ENCODE data around the gene RAB3C.

Gene RAB3C

GRCh38 chr5:58887311-58887710 is 304.4 kb downstream of the RAB3C start:
- Histone ChIP-seq H3K9me3 (replicated peaks; ENCODE audit: insufficient read depth, low read length) (no peaks in the 10 kb centered on the region), H4K20me1 (ENCODE audit: insufficient read depth, low read length) (no peaks in the 10 kb centered on the region), H3K27me3 (replicated peaks; ENCODE audit: insufficient read depth, low read length) (no peaks in the 10 kb centered on the region), H2AFZ (ENCODE audit: low read length) (peak overlapping the region; percentile 74; the same call in 1 of the 2 replicates), H3K4me1 (ENCODE audit: low read length) (no peaks in the 10 kb centered on the region), H3K4me2 (ENCODE audit: low read depth, low read length) (peak overlapping the region; percentile 25; the same call in 1 of the 2 replicates), H3K36me3 (replicated peaks; ENCODE audit: insufficient read depth, low read length) (no peaks in the 10 kb centered on the region), H3K27ac (ENCODE audit: low read length) (no peak overlapping the region), H3K79me2 (ENCODE audit: low read length) (no peaks in the 10 kb centered on the region), H3K9ac (ENCODE audit: low read length) (no peak overlapping the region), H3F3A (ENCODE audit: insufficient read depth, low read length) (no peaks in the 10 kb centered on the region), H3K4me3 (ENCODE audit: low read length) (no peak overlapping the region), H3K9me2 (replicated peaks; ENCODE audit: insufficient read depth, low read length) (no peaks in the 10 kb centered on the region)
- no peak for DNase-seq
- TF ChIP-seq, protein P1, sequence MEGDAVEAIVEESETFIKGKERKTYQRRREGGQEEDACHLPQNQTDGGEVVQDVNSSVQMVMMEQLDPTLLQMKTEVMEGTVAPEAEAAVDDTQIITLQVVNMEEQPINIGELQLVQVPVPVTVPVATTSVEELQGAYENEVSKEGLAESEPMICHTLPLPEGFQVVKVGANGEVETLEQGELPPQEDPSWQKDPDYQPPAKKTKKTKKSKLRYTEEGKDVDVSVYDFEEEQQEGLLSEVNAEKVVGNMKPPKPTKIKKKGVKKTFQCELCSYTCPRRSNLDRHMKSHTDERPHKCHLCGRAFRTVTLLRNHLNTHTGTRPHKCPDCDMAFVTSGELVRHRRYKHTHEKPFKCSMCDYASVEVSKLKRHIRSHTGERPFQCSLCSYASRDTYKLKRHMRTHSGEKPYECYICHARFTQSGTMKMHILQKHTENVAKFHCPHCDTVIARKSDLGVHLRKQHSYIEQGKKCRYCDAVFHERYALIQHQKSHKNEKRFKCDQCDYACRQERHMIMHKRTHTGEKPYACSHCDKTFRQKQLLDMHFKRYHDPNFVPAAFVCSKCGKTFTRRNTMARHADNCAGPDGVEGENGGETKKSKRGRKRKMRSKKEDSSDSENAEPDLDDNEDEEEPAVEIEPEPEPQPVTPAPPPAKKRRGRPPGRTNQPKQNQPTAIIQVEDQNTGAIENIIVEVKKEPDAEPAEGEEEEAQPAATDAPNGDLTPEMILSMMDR (IDR thresholded peaks at IDR 0.05; ENCODE audit: low read length), result no peak
- TF ChIP-seq EZH2 (optimal IDR thresholded peaks at IDR 0.05; ENCODE audit: low read depth, low read length) (no peak), EZH2phosphoT487 (IDR thresholded peaks at IDR 0.05; ENCODE audit: low read length) (no peak)

- H3F3A ChIP-seq (ENCODE audit: insufficient read depth, low read length), result no peaks in the 10 kb centered on the region
- no peak overlapping the region for H2AFZ ChIP-seq (ENCODE audit: low read length)
- H3K9me2 ChIP-seq (replicated peaks; ENCODE audit: insufficient read depth, low read length), result no peaks in the 10 kb centered on the region
- H3K27ac ChIP-seq (ENCODE audit: low read length), result no peak overlapping the region
- H3K9me3 ChIP-seq (replicated peaks; ENCODE audit: insufficient read depth, low read length), result no peaks in the 10 kb centered on the region
- no peak for DNase-seq
- no peak overlapping the region for H3K4me3 ChIP-seq (ENCODE audit: low read length)
- H4K20me1 ChIP-seq (ENCODE audit: insufficient read depth, low read length), result no peaks in the 10 kb centered on the region
- no peak overlapping the region for H3K9ac ChIP-seq (ENCODE audit: low read length)
- H3K79me2 ChIP-seq (ENCODE audit: low read length), result no peaks in the 10 kb centered on the region
- H3K4me1 ChIP-seq (ENCODE audit: low read length), result no peaks in the 10 kb centered on the region
- TF ChIP-seq, protein P1 (IDR thresholded peaks at IDR 0.05; ENCODE audit: low read length), result no peak
- TF ChIP-seq EZH2 (optimal IDR thresholded peaks at IDR 0.05; ENCODE audit: low read depth, low read length) (no peak), EZH2phosphoT487 (IDR thresholded peaks at IDR 0.05; ENCODE audit: low read length) (no peak)
- H3K36me3 ChIP-seq (replicated peaks; ENCODE audit: insufficient read depth, low read length), result no peaks in the 10 kb centered on the region
- H3K27me3 ChIP-seq (replicated peaks; ENCODE audit: insufficient read depth, low read length), result no peaks in the 10 kb centered on the region
- H3K4me2 ChIP-seq (ENCODE audit: low read depth, low read length), result no peak overlapping the region
These were observed 305.0 kb downstream of the RAB3C start for GRCh38 chr5:58887721-58888409.

GRCh38 chr5:58890265-58890664 is 307.4 kb downstream of the RAB3C start:
- Histone ChIP-seq H3K27ac (ENCODE audit: low read length) (no peak overlapping the region), H3K4me1 (ENCODE audit: low read length) (no peaks in the 10 kb centered on the region), H3K9me2 (replicated peaks; ENCODE audit: insufficient read depth, low read length) (no peaks in the 10 kb centered on the region), H2AFZ (ENCODE audit: low read length) (no peak overlapping the region), H3F3A (ENCODE audit: insufficient read depth, low read length) (no peaks in the 10 kb centered on the region), H3K79me2 (ENCODE audit: low read length) (no peaks in the 10 kb centered on the region), H3K4me3 (ENCODE audit: low read length) (no peak overlapping the region), H3K9me3 (replicated peaks; ENCODE audit: insufficient read depth, low read length) (no peaks in the 10 kb centered on the region), H3K9ac (ENCODE audit: low read length) (no peak overlapping the region), H3K4me2 (ENCODE audit: low read depth, low read length) (no peak overlapping the region), H3K27me3 (replicated peaks; ENCODE audit: insufficient read depth, low read length) (no peaks in the 10 kb centered on the region), H3K36me3 (replicated peaks; ENCODE audit: insufficient read depth, low read length) (no peaks in the 10 kb centered on the region), H4K20me1 (ENCODE audit: insufficient read depth, low read length) (no peaks in the 10 kb centered on the region)
- no peak for DNase-seq
- no peak for TF ChIP-seq EZH2phosphoT487 (IDR thresholded peaks at IDR 0.05; ENCODE audit: low read length)
- TF ChIP-seq EZH2 (optimal IDR thresholded peaks at IDR 0.05; ENCODE audit: low read depth, low read length), result no peak
- TF ChIP-seq, protein P1 (IDR thresholded peaks at IDR 0.05; ENCODE audit: low read length), result no peak
